GM23248 (cell line): ENCODE data around the gene TGFBR3L.

ENCODE experiments used
- EZH2 ChIP-seq: fragments of 200-600 bp; sonication (generic); IDR thresholded peaks from 2 replicates; pipeline ENCODE4 v1.6.1; 2018; ENCODE audit warnings: antibody characterized with exemption, mild to moderate bottlenecking; ENCODE audit not compliant: insufficient read depth, poor library complexity, severe bottlenecking
- EZH2phosphoT487 ChIP-seq: fragments of 200-600 bp; sonication (generic); IDR thresholded peaks from 2 replicates; pipeline ENCODE4 v1.6.1; 2018; ENCODE audit warnings: antibody characterized with exemption, moderate library complexity, mild to moderate bottlenecking, low read depth; ENCODE audit not compliant: insufficient read depth

DNA sequence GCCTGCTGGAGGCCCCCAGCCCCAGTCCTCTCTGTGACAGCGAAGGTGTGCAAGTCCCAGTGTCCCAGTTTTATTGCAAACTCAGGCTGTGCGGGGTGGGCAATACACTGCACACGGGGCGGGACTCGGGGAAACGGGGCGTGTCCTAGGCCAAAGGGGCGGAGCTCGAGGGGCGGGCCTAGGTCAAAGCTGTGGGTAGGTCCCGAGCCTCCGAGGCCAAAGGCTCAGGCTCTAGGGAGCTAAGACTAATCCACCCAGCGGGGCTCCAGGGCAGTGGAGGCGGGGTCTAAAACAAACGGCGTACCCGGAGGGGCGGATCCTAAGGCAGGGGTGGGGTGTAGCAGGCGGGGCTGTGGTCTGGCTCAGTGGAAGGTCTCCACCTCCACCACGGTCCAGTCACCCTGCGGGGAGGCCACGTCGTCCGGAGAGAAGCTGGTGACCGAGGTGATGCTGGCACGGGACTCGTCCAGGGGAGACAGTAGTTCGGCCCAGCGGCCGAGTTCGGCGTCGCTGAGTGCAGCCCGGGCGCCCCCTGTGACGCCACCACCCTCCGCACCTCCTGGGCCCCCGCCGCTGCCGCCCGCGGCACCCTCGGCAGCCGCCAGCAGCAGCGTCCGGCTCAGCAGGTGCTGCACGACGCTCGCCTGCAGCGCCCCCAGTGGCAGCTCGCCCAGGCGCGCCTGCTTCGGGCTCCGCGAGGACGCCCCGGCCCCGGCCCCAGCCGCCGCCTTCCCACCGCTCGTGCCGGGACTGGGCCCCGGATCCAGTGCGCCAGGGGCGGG lies 45.8 kb upstream of the TGFBR3L start:
- no peak for TF ChIP-seq EZH2phosphoT487
- no peak for TF ChIP-seq EZH2
